Liver (tissue), 9 donors: ENCODE measurements around the gene ANKRD13D. TPM values are rescaled to one million over a fixed set of nuclear protein-coding genes. Genes with fewer than 3 reads are reported as not detected.

Experiments
- DNase-seq: peaks from one replicate; pipeline ENCODE4 v3.0.0-alpha.2; 2017; ENCODE audit warnings: low spot score
- H3K27ac ChIP-seq, 2 donors: one replicate each; pipeline ENCODE4 v1.7.0; 2013; ENCODE audit warnings: inconsistent platforms in 2 of 2, low read length in 2 of 2, control low read depth in 1 of 2, low read depth in 1 of 2, mild to moderate bottlenecking in 1 of 2
- H3K27me3 ChIP-seq, 4 donors: one replicate each; pipeline versions ENCODE4 v1.6.1 to v1.7.0; 2013; ENCODE audit warnings: low read length in 3 of 4, inconsistent platforms in 1 of 4, mild to moderate bottlenecking in 1 of 4, moderate library complexity in 1 of 4; ENCODE audit not compliant: control insufficient read depth in 4 of 4, insufficient read depth in 4 of 4
- H3K36me3 ChIP-seq, 4 donors: one replicate each; pipeline versions ENCODE4 v1.6.1 to v1.7.0; 2013; ENCODE audit warnings: low read length in 3 of 4, mild to moderate bottlenecking in 3 of 4, low read depth in 1 of 4, moderate library complexity in 1 of 4; ENCODE audit not compliant: control insufficient read depth in 4 of 4, insufficient read depth in 3 of 4
- H3K4me1 ChIP-seq, 4 donors: one replicate each; pipeline versions ENCODE4 v1.6.1 to v1.7.0; 2013; ENCODE audit warnings: low read length in 3 of 4, mild to moderate bottlenecking in 3 of 4, moderate library complexity in 1 of 4; ENCODE audit not compliant: control insufficient read depth in 4 of 4, insufficient read depth in 4 of 4
- H3K4me3 ChIP-seq, 3 donors: one replicate each; pipeline versions ENCODE4 v1.6.1 to v1.7.0; 2013; ENCODE audit warnings: low read length in 3 of 3, control low read depth in 1 of 3, low read depth in 1 of 3, mild to moderate bottlenecking in 1 of 3
- H3K9ac ChIP-seq, 2 donors: one replicate each; pipeline ENCODE4 v1.7.0; 2013; ENCODE audit warnings: low read length in 2 of 2, mild to moderate bottlenecking in 2 of 2, moderate library complexity in 2 of 2, control low read depth in 1 of 2, low read depth in 1 of 2
- H3K9me3 ChIP-seq, 4 donors: one replicate each; pipeline versions ENCODE4 v1.6.1 to v1.7.0; 2013; ENCODE audit warnings: low read length in 3 of 4; ENCODE audit not compliant: control insufficient read depth in 4 of 4
- ATF3 ChIP-seq: IDR thresholded peaks from 2 replicates; pipeline ENCODE4 v1.6.1; 2016; ENCODE audit warnings: antibody characterized with exemption
- EGR1 ChIP-seq, 2 donors: IDR thresholded peaks; 2 replicates each; pipeline ENCODE4 v1.6.1; 2016 to 2018; ENCODE audit warnings: antibody characterized with exemption in 2 of 2, low read depth in 2 of 2
- FOXA1 ChIP-seq: IDR thresholded peaks from 2 replicates; pipeline ENCODE4 v1.6.1; 2016; ENCODE audit warnings: antibody characterized with exemption
- FOXA2 ChIP-seq: IDR thresholded peaks from 2 replicates; pipeline ENCODE4 v1.6.1; 2016; ENCODE audit warnings: antibody characterized with exemption
- GABPA ChIP-seq, 2 donors: IDR thresholded peaks in 1 of 2; conservative IDR thresholded peaks in 1 of 2; 2 replicates each; pipeline ENCODE4 v1.6.1; 2016; ENCODE audit warnings: antibody characterized with exemption in 2 of 2, mild to moderate bottlenecking in 1 of 2, moderate library complexity in 1 of 2
- HNF4A ChIP-seq, 2 donors: conservative IDR thresholded peaks; 2 replicates each; pipeline ENCODE4 v1.6.1; 2016; ENCODE audit warnings: antibody characterized with exemption in 2 of 2, mild to moderate bottlenecking in 2 of 2
- HNF4G ChIP-seq: IDR thresholded peaks from 2 replicates; pipeline ENCODE4 v1.6.1; 2016; ENCODE audit warnings: antibody characterized with exemption
- JUND ChIP-seq, 2 donors: IDR thresholded peaks; 2 replicates each; pipeline ENCODE4 v1.6.1; 2016; ENCODE audit warnings: antibody characterized with exemption in 2 of 2
- NR2F2 ChIP-seq: IDR thresholded peaks from 2 replicates; pipeline ENCODE4 v1.6.1; 2016; ENCODE audit warnings: antibody characterized with exemption
- RAD21 ChIP-seq, 2 donors: IDR thresholded peaks; 2 replicates each; pipeline ENCODE4 v1.6.1; 2016; ENCODE audit warnings: antibody characterized with exemption in 2 of 2, mild to moderate bottlenecking in 2 of 2
- REST ChIP-seq: IDR thresholded peaks from 2 replicates; pipeline ENCODE4 v1.6.1; 2016; ENCODE audit warnings: antibody characterized with exemption, mild to moderate bottlenecking
- RXRA ChIP-seq, 2 donors: IDR thresholded peaks; 2 replicates each; pipeline ENCODE4 v1.6.1; 2017 to 2018; ENCODE audit warnings: antibody characterized with exemption in 2 of 2, mild to moderate bottlenecking in 1 of 2
- SP1 ChIP-seq: IDR thresholded peaks from 2 replicates; pipeline ENCODE4 v1.6.1; 2018; ENCODE audit warnings: antibody characterized with exemption, mild to moderate bottlenecking
- TAF1 ChIP-seq: conservative IDR thresholded peaks from 2 replicates; pipeline ENCODE4 v1.6.1; 2016; ENCODE audit warnings: antibody characterized with exemption, mild to moderate bottlenecking
- YY1 ChIP-seq: IDR thresholded peaks from 2 replicates; pipeline ENCODE4 v1.6.1; 2016; ENCODE audit warnings: antibody characterized with exemption, mild to moderate bottlenecking
- ZBTB33 ChIP-seq: IDR thresholded peaks from 2 replicates; pipeline ENCODE4 v1.6.1; 2016; ENCODE audit warnings: antibody characterized with exemption
- WGBS: extraction: QIAGEN DNeasy Blood & Tissue Kit; methylation state at CpG from one replicate; pipeline ENCODE4 v1.1.7; 2013; 5-methylcytosine and 5-hydroxymethylcytosine counted together
- polyA plus RNA-seq, 2 donors: library from polyadenylated mRNA; stranded (reverse) in 1 of 2; unstranded in 1 of 2; fragments of 200-250 nt in 1 of 2; fragments of >200 nt in 1 of 2; fragmentation: Nextera tagmentation in 1 of 2; extraction: Ambion mirVana in 1 of 2; gene quantifications; one replicate each; pipeline versions ENCODE4 v1.2.1 to v1.2.3, GENCODE V29; 2013 to 2015
- total RNA-seq, 2 donors: library from RNA; depleted of rRNA; stranded (reverse); fragments of >200 nt; gene quantifications; one replicate each; pipeline ENCODE4 v1.2.3, GENCODE V29; 2014
- TF ChIP-seq, protein P1 (sequence below): fragments of 150-350 bp; IDR thresholded peaks from 2 replicates; pipeline ENCODE4 v1.5.1; 2017; ENCODE audit warnings: improper control_type of control experiment, low read depth, low read length; ENCODE audit not compliant: missing input control
- TF ChIP-seq, protein P2 (sequence below): IDR thresholded peaks from 2 replicates; pipeline ENCODE4 v1.6.1; 2016; ENCODE audit warnings: antibody characterized with exemption
- donor health status: healthy.
- donor health status: healthy.
- donor health status: healthy.
- donor health status: healthy.
- donor health status: healthy.

The ANKRD13D gene
- total and polyA plus RNA-seq, 4 donors: 5.5 to 15.0 (median 5.9) TPM

- 53% methylated on average over 5 of the region's 5 CpGs for WGBS
- Histone ChIP-seq H3K9ac (no peak overlapping the region), H3K36me3 (peaks cover 24 to 83% (median 67%) of the 10 kb centered on the region in 4 donors), H3K4me1 (peaks cover 1 to 35% (median 28%) of the 10 kb centered on the region in 4 donors), H3K4me3 (no peak overlapping the region), H3K27me3 (no peaks in the 10 kb centered on the region), H3K9me3 (no peaks in the 10 kb centered on the region), H3K27ac (no peak overlapping the region)
- DNase-seq: no peak
- TF ChIP-seq JUND (IDR thresholded peaks at IDR 0.05) (no peak), YY1 (no peak), HNF4G (no peak), SP1 (no peak), NR2F2 (no peak), RAD21 (IDR thresholded peaks at IDR 0.05) (no peak), FOXA2 (no peak)
- TF ChIP-seq, protein P1, sequence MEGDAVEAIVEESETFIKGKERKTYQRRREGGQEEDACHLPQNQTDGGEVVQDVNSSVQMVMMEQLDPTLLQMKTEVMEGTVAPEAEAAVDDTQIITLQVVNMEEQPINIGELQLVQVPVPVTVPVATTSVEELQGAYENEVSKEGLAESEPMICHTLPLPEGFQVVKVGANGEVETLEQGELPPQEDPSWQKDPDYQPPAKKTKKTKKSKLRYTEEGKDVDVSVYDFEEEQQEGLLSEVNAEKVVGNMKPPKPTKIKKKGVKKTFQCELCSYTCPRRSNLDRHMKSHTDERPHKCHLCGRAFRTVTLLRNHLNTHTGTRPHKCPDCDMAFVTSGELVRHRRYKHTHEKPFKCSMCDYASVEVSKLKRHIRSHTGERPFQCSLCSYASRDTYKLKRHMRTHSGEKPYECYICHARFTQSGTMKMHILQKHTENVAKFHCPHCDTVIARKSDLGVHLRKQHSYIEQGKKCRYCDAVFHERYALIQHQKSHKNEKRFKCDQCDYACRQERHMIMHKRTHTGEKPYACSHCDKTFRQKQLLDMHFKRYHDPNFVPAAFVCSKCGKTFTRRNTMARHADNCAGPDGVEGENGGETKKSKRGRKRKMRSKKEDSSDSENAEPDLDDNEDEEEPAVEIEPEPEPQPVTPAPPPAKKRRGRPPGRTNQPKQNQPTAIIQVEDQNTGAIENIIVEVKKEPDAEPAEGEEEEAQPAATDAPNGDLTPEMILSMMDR: no peak
Observed at GRCh38 chr11:67247946-67248550, 41.1 kb upstream of the ANKRD13D start.

GRCh38 chr11:67248653-67249052 is 40.5 kb upstream of the ANKRD13D start:
- peak overlapping the region; percentile 6 to 37 for H3K27ac ChIP-seq
- H3K4me1 ChIP-seq: peaks cover 1 to 34% (median 28%) of the 10 kb centered on the region in 4 donors
- H3K9me3 ChIP-seq: no peaks in the 10 kb centered on the region
- no peak for DNase-seq
- H3K36me3 ChIP-seq: peaks cover 24 to 88% (median 72%) of the 10 kb centered on the region in 4 donors
- no peak overlapping the region for H3K9ac ChIP-seq
- TF ChIP-seq, protein P1: no peak
- TF ChIP-seq FOXA1 (peak; percentile 81), HNF4A (conservative IDR thresholded peaks at IDR 0.05) (peak; percentile 95 to 97), REST (peak; percentile 67), NR2F2 (peak; percentile 78), JUND (IDR thresholded peaks at IDR 0.05) (peak; percentile 51 to 77), RAD21 (IDR thresholded peaks at IDR 0.05) (peak; percentile 55 to 56), FOXA2 (peak; percentile 40), ZBTB33 (peak; percentile 55), ATF3 (no peak), YY1 (peak; percentile 48), HNF4G (peak; percentile 74), RXRA (IDR thresholded peaks at IDR 0.05) (peak; percentile 98 to 99), TAF1 (no peak), SP1 (peak; percentile 76), GABPA (IDR thresholded peaks at IDR 0.05 in 1 of 2, conservative IDR thresholded peaks at IDR 0.05 in 1 of 2) (peak in 1 of 2 donors; percentile 31), EGR1 (IDR thresholded peaks at IDR 0.05; ENCODE audit: low read depth in 2 of 2) (peak in 1 of 2 donors; percentile 53)
- TF ChIP-seq, protein P2, sequence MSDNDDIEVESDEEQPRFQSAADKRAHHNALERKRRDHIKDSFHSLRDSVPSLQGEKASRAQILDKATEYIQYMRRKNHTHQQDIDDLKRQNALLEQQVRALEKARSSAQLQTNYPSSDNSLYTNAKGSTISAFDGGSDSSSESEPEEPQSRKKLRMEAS: peak; percentile 80
- H3K4me3 ChIP-seq: no peak overlapping the region
- no peaks in the 10 kb centered on the region for H3K27me3 ChIP-seq
